GM19193 (cell line): Measurements from ENCODE around the gene BSDC1.

ENCODE experiments used
- POLR2A ChIP-seq: IDR thresholded peaks from 4 replicates; pipeline ENCODE4 v1.6.1; 2011; ENCODE audit not compliant: insufficient read depth, insufficient read length; ENCODE audit errors: extremely low read depth

The BSDC1 gene

DNA sequence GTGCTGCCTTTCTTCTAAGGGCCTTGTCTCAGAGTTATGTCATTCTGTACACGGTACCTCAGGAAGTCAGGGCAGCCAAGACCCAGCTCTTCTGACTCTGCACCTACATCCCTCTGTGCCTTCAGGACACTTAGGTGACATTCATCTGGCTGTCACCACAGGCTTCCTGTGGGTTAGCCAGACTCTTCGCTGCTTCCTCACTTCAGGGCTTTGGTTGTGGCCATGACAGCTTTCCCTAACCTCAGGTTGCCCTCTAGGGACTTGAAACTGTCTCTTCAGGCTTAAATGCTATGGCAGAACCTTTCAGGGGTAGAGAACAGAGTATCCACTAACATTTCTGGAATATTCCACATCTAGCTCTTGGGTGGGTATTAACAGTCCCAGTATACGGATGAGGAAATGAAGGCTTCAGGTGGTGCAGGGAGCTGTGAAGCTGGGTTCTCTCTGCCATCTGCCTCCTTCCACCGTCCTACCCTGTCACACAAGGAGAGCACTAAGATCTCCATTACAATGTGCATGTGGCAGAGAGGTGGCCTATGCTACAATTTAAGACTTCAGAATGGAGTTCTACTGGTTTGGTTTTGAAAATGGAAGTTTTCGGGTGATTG lies 22.0 kb downstream of the BSDC1 start:
- no peak for TF ChIP-seq POLR2A

DNA sequence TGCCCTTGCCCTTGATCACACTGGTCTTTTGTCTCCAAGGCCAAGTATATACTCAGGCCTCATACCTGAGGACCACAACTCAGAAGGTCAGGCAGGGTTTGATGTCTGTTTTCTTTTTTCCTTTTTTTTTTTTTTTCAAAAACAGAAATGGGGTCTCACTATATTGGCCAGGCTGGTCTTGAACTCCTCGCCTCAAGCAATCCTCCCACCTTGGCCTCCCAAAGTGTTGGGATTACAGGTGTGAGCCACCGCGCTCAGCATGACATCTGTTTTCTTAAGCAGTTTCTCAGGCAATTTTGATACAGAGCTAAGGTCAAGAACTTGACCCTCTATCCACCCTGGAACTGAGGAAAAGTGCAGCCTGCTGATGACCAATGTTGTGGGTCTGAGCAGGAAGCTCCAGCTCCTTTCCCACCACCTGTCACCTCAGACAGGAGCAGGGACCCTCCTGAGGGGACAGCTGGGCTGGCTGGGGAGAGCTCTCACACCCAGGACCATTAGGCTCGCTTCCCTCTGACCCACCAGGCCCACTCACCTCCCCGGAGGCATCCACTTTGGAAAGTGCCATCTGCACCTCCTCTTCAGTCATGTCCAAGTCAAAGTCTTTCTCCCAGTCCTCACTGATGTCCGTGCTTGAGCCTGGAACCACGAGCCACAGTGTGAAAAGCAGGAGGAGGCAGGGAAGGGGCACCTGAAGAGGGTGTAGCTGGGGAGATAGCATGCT lies 26.2 kb downstream of the BSDC1 start:
- no peak for TF ChIP-seq POLR2A

DNA sequence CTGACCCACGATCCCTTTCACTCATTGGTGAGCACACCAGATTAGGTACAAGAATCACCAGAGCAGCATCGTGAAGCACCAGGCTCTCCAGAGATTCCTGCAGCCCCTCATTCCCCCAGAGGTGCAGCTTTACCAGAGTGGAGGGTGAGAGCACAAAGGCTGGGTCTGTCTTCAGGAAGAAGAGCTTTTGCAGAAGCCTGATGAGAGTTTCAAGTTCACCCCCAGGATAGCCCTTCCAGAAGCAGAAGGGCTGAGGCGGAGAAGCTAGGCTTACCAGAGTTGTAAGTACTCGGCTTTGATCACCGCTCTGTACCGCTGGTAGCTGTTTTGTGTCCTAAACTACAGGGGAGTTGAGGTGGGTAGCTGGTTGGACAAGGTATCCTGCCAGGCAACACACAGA lies 28.8 kb downstream of the BSDC1 start:
- no peak for TF ChIP-seq POLR2A

DNA sequence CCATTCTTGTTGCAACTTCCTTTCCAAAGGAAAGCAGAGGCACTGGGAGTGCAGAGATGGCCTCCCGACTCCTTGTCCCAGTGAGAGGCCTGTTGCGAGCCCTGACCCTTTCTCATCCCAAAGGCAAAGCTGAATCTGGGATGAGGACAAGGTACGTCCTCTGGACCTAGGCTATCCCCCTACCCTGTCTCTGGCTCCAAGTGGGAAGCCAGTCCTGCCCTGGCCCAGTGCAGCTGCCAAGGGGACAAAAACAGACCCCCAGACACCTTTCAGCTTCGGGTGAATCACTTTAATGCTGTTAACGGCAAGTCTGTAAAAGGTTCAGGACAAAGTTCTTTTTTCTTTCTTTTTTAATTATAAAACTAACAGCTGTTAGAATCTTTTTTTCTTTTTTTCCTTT lies 29.4 kb downstream of the BSDC1 start:
- no peak for TF ChIP-seq POLR2A

DNA sequence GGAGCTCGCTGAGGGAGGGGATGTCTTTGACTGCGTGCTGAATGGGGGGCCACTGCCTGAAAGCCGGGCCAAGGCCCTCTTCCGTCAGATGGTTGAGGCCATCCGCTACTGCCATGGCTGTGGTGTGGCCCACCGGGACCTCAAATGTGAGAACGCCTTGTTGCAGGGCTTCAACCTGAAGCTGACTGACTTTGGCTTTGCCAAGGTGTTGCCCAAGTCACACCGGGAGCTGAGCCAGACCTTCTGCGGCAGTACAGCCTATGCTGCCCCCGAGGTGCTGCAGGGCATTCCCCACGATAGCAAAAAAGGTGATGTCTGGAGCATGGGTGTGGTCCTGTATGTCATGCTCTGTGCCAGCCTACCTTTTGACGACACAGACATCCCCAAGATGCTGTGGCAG lies 30.5 kb downstream of the BSDC1 start:
- no peak for TF ChIP-seq POLR2A

DNA sequence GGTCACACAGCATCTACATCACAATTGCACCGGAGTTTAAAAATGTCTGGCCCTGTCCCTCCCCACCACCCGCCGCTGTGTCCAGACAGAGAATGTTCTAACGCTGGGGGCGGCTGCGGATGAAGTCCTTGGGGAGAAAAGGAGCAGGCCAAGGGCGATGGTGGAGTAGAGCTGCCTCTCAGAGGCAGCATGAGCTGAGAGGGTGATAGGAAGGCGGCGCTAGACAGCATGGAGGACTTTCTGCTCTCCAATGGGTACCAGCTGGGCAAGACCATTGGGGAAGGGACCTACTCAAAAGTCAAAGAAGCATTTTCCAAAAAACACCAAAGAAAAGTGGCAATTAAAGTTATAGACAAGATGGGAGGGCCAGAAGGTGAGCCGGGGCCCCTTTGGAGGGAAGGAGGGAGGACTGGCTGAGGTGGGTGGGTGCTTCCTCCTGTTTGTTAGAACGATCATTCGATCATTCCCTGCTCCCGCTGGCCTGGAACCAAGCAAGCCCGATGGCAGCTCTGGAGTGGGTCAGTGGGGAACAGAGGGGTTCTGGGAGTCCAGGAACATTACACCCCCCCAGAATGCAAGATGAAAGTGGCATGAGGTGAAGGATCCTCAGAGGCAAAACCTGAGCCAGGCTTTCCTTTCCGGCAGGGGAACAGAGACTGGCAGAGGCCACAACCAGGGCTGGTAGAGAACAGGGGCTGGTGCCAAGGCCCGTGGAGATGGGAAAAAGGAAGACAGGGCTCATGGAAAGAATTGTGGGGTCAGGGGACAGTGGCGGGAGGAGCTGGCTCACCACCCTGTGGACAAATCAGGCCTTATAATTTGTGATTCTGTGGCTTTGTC lies 31.5 kb downstream of the BSDC1 start, which contains the start of the genes FAM229A and TSSK3:
Gene FAM229A (minus strand): TSS at position 12 of the 840 bp plus-strand sequence. CDS start 394 bp downstream, outside the sequence.
Gene TSSK3 (plus strand): TSS at position 66 of the 840 bp plus-strand sequence. CDS start 163 bp downstream, at position 229.
- TF ChIP-seq POLR2A = no peak

DNA sequence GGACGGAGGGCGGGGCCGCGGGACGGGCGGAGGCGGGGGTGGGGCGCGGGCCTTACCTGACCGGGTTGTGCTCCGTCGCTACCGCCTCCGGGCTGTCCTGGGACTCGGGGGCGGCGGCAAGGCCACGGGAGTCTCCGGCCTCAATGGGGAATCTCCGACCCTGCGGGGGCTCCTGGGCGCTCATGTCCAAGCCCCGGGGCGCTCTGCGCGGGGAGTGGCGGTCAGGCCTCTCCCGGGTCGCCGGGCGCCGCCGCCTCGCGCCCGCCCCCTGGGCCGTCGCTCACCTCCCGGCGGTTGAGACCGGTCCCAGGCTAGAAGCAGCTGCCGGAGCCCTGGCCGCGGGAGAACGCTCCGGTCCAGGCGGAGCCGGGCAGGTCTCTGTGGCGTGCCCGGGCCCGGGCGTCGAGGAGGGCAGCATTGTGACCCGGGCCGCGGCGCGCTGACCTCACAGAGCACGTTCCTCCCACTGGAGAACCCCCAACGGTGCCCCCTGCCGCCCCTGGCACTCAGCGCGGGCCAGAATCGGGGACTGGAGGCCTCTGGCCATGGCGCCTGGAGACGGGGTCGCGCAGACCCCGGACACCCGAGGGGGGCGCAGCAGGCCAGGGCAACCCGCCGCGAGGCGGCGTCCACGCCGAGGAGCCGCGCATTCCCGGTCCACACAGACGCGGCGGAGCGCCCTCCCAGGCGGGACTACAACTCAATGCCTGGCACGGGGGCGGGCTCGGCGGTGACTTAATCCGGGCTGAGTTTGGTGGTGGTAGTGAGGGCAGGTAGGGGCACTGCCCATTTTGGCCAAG lies 32.4 kb downstream of the BSDC1 start:
- TF ChIP-seq POLR2A = no peak

DNA sequence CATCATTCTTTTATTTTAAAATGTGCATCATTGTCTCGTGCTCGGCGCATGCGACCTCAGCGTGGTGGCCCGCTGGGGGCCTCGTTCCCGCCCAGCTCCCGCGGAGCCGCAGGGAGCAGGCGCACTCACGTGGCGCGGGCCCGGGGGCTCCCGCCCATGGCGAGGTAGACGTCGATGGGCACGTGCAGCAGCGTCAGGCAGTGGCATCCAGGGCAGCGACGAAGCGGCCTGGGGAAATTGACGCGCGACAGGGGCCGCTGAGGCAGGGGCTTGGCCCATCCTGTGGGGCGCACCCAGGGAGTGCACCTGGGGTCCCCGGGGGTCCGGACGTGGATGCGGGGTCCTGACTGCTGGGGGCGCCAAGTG lies 33.0 kb downstream of the BSDC1 start:
- no peak for TF ChIP-seq POLR2A

DNA sequence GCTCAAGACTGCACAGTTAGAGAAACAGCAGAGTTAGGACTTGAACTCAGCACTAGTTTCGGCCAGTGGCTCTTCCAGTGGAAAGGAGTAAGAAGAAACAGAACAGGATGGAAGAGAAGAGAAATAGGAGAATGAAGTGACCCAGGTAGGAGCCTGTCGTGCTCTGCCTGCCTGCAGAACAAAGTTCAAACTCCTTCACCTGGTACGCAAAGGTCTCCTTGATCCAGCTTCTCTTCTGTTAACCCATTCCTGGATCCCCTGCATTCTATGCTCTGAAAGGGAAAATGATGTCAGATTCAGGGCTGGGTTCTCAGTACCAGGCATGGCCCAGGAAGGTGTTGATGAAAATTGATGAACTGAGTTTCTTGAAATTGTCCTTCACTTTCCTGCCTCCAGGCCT lies 35.8 kb downstream of the BSDC1 start:
- no peak for TF ChIP-seq POLR2A

DNA sequence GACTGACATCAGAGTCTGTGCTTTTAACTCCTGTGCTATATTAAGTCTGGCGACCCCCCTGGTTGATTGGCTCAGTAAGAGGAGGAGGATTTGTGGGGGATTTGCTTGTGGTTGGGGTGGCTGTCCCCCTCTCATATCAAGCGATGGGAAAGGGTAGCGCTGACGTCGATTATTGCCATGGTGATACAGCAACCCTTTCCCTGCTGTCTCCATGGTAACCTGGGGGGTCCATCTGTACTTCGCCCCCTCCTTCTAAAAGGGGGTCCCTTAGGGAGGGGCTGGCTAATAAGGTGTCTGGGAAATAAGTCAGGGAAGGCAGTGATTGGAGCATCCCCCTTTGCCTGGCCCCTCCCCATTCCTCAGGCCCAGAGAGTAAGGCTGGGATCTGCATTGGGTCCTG lies 36.6 kb downstream of the BSDC1 start:
- no peak for TF ChIP-seq POLR2A

DNA sequence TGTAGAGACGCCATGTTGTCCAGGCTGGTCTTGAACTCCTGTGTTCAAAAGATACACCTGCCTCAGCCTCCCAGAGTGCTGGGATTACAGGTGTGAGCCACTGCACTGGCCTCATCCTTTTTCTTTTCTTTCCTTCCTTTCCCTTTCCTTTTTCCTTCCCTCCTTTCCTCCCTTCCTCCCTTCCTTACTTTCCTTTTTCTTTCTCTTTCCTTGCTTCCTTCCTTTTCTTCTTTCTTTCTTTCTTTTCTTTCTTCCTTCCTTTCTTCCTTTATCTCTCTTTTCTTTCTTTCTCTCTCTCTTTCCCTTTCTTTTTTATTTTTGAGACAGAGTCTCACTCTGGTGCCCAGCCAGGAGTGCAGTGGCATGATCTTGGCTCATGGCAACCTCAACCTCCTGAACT lies 37.8 kb downstream of the BSDC1 start:
- TF ChIP-seq POLR2A = no peak

DNA sequence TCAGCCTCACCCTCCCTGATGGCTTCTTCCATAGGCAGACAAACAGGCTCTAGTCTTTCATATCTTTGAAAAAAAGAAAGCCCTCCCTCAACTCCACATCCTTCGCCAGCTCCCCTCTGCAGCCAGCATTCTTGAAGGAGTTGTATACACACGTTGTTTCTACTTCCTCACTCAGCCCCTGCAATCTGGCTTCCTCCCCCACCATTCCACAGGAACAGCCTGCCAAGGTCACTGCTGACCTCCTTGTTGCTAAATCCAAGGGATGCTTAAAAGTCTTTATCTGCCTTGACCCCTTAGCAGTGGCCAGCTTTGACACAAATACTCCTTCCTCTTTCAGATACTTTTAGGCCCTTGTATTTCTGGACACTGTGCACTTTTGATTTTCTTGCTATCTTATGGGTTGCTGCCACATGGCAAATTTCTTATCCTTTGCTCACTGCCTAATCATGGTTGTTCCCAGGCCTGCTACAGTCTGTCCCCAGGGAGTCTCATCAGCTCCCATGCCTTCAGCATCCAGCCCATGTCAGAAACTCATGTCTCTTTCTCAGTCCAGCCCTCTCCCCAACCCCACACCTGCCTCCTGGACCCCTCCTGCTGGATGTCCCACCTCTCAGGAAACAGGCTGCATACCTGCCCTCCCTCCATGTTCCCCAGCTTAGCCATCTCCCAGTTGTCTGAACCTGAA lies 40.2 kb downstream of the BSDC1 start:
- no peak for TF ChIP-seq POLR2A

DNA sequence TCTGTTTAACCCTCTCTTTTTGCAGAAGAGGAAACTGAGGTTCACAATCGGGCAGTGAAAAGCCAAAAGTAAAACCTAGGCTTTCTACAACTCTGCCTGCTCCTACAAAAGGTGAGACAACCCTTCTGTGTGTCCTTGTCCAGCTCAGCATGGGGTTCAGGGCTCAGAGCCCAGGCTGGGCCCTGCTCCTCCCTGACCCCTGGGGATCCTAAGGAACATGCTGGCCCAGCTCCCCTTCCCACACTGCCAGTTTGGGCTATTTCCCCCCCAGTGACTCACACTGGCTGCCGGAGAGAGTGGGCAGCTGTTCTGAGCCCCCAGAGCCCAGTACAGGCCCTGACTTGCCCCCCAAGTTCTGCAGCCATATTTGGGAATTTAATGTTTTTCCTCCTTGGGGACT lies 40.8 kb downstream of the BSDC1 start:
- TF ChIP-seq POLR2A = no peak

DNA sequence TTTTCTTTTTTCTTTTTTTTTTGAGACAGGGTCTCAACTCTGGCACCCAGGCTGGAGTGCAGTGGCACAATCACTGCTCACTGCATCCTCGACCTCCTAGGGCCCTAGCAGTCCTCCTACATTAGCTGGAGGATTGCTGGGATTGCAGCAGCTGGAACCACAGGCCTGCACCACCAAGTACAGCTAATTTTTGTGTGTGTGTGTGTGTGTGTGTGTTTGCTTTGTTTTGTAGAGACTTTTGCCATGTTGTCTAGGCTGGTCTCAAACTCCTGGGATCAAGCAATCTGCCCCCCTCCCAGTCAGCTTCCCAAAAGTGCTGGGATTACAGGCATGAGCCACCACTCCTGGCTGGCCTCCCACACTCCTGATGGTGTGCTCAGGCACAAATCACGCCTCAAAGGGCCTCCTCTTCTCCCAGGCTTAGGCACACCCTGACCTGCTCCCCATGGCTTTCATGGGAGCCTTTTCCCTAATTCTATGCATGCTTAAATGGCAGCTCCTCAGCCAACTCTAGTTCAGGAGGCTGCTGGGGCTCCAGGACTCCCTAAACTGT lies 41.3 kb downstream of the BSDC1 start:
- TF ChIP-seq POLR2A = no peak
